Right kidney (tissue), 1 donor: Measurements from ENCODE around the gene ATP9A.
"Not testable (repeated sequence)": the region's sequence is repeated elsewhere in the genome, so short reads cannot be mapped to it uniquely, and the experiment has no call there.

Experiments used
- DNase-seq: peaks from one replicate; pipeline ENCODE4 v3.0.0-alpha.2; 2016

The ATP9A gene

GRCh38 chr20:51654060-51654459 lies 114.1 kb downstream of the ATP9A start:
- no peak for DNase-seq

- no peak for DNase-seq
Observed at GRCh38 chr20:51653226-51653625, 115.0 kb downstream of the ATP9A start.

- no peak for DNase-seq
Observed at GRCh38 chr20:51651921-51652549, 116.2 kb downstream of the ATP9A start.

GRCh38 chr20:51650685-51651134 lies 117.5 kb downstream of the ATP9A start:
- DNase-seq = no peak

- DNase-seq = no peak
Observed at GRCh38 chr20:51648571-51648947, 119.6 kb downstream of the ATP9A start.

GRCh38 chr20:51647674-51648570 lies 120.3 kb downstream of the ATP9A start:
- no peak for DNase-seq

GRCh38 chr20:51643810-51644209 lies 124.4 kb downstream of the ATP9A start:
- not testable (repeated sequence) for DNase-seq

GRCh38 chr20:51643390-51643789 lies 124.8 kb downstream of the ATP9A start:
- no peak for DNase-seq

GRCh38 chr20:51641866-51642265 lies 126.3 kb downstream of the ATP9A start:
- DNase-seq = no peak

GRCh38 chr20:51640743-51641142 lies 127.4 kb downstream of the ATP9A start:
- DNase-seq = no peak

GRCh38 chr20:51639206-51639832 lies 128.9 kb downstream of the ATP9A start:
- peak; percentile 58 for DNase-seq

GRCh38 chr20:51637241-51637640 lies 130.9 kb downstream of the ATP9A start:
- no peak for DNase-seq

GRCh38 chr20:51636123-51636522 lies 132.1 kb downstream of the ATP9A start:
- no peak for DNase-seq

- DNase-seq = no peak
Observed at GRCh38 chr20:51635680-51636079, 132.5 kb downstream of the ATP9A start.

- DNase-seq = no peak
Observed at GRCh38 chr20:51634877-51635276, 133.3 kb downstream of the ATP9A start.

- DNase-seq = no peak
Observed at GRCh38 chr20:51634257-51634656, 133.9 kb downstream of the ATP9A start.

GRCh38 chr20:51633430-51633829 lies 134.8 kb downstream of the ATP9A start:
- DNase-seq = no peak

- DNase-seq = no peak
Observed at GRCh38 chr20:51631953-51632352, 136.2 kb downstream of the ATP9A start.

- peak; percentile 58 for DNase-seq
Observed at GRCh38 chr20:51631011-51631950, 136.9 kb downstream of the ATP9A start.

GRCh38 chr20:51629399-51630058 lies 138.7 kb downstream of the ATP9A start:
- no peak for DNase-seq
